Endothelial cell of umbilical vein (primary cell): ENCODE measurements around the gene MED13. TPM values are rescaled to one million over a fixed set of nuclear protein-coding genes. Genes with fewer than 3 reads are reported as not detected.
"Not testable (repeated sequence)": the region's sequence is repeated elsewhere in the genome, so short reads cannot be mapped to it uniquely, and the experiment has no call there.

Experiments used
- BruUV-seq: library from RNA; stranded (reverse); fragments of 400-500 nt; replicated peaks from 2 replicates; lab custom pipeline; 2021; lab: Mats Ljungman, UMichigan
- CTCF ChIA-PET: fragments of 300-600, 350-600 bp; sonication (Branson Sonifier 250); formaldehyde crosslinking; loops from one replicate; lab custom pipeline; 2021; ENCODE audit warnings: antibody characterized with exemption, inconsistent platforms; lab: Charles Lee
- POLR2A ChIA-PET: fragments of 300-600, 350-600 bp; sonication (Branson Sonifier 250); formaldehyde crosslinking; loops from one replicate; lab custom pipeline; 2021; ENCODE audit warnings: antibody characterized with exemption, inconsistent platforms; lab: Charles Lee
- DNase-seq: peaks from one replicate; pipeline ENCODE4 v3.0.0-alpha.2; 2011; ENCODE audit warnings: low read depth, low spot score
- FAIRE-seq: peaks from 2 replicates; lab custom pipeline; 2011; peaks lifted over from hg19 to GRCh38; lab: Jason Lieb, UNC
- H2AFZ ChIP-seq: 2 replicates; pipeline ENCODE4 v1.6.0; 2012; ENCODE audit warnings: low read depth, low read length, control low read depth, inconsistent platforms
- H3K27ac ChIP-seq: 2 replicates; pipeline ENCODE4 v1.5.1; 2011; ENCODE audit warnings: low read depth, mild to moderate bottlenecking, control low read depth, low read length, moderate library complexity; ENCODE audit not compliant: insufficient read depth
- H3K27me3 ChIP-seq, 2 experiments: 2 replicates each; pipeline versions ENCODE4 v1.6.0 to v1.6.1; 2011; ENCODE audit warnings: low read length in 2 of 2, mixed read lengths in 1 of 2; ENCODE audit not compliant: control insufficient read depth in 2 of 2, insufficient read depth in 2 of 2
- H3K36me3 ChIP-seq, 2 experiments: 2 replicates in 1 of 2; 3 replicates in 1 of 2; pipeline ENCODE4 v1.5.1; 2011; ENCODE audit warnings: low read length in 2 of 2, mild to moderate bottlenecking in 1 of 2, moderate library complexity in 1 of 2; ENCODE audit not compliant: control insufficient read depth in 2 of 2, insufficient read depth in 2 of 2; ENCODE audit errors: extremely low read depth in 1 of 2
- H3K4me1 ChIP-seq: 3 replicates; pipeline ENCODE4 v1.5.1; 2011; ENCODE audit warnings: mild to moderate bottlenecking, low read length; ENCODE audit not compliant: control insufficient read depth, insufficient read depth; ENCODE audit errors: extremely low read depth
- H3K4me2 ChIP-seq: 2 replicates; pipeline ENCODE4 v1.6.1; 2011; ENCODE audit warnings: low read length, control low read depth, mixed read lengths; ENCODE audit not compliant: insufficient read depth
- H3K4me3 ChIP-seq, 3 experiments: fragments of 200-600 bp in 1 of 3; sonication (generic), shearing (Covaris generic) in 1 of 3; replicated peaks in 1 of 3; 2 replicates each; pipeline ENCODE4 v1.5.1; 2011 to 2016; ENCODE audit warnings: control low read depth in 3 of 3, low read length in 3 of 3, mild to moderate bottlenecking in 2 of 3, inconsistent platforms in 1 of 3, low read depth in 1 of 3, moderate library complexity in 1 of 3; ENCODE audit not compliant: insufficient read depth in 1 of 3
- H3K79me2 ChIP-seq: 2 replicates; pipeline ENCODE4 v1.6.0; 2012; ENCODE audit warnings: low read length, inconsistent platforms; ENCODE audit not compliant: control insufficient read depth, insufficient read depth
- H3K9ac ChIP-seq: replicated peaks from 2 replicates; pipeline ENCODE3; 2011; ENCODE audit warnings: low read length, control low read depth; ENCODE audit not compliant: insufficient read depth; ENCODE audit errors: extremely low read depth
- H3K9me1 ChIP-seq: replicated peaks from 3 replicates; pipeline ENCODE4 v1.6.0; 2011; ENCODE audit warnings: mild to moderate bottlenecking, low read length; ENCODE audit not compliant: control insufficient read depth, insufficient read depth; ENCODE audit errors: extremely low read depth
- H3K9me3 ChIP-seq: replicated peaks from 2 replicates; pipeline ENCODE4 v1.5.1; 2012; ENCODE audit warnings: low read length, inconsistent platforms; ENCODE audit not compliant: control insufficient read depth, insufficient read depth
- H4K20me1 ChIP-seq: replicated peaks from 2 replicates; pipeline ENCODE3; 2011; ENCODE audit warnings: mild to moderate bottlenecking, low read length; ENCODE audit not compliant: control insufficient read depth, insufficient read depth; ENCODE audit errors: extremely low read depth
- CTCF ChIP-seq, 2 donors: IDR thresholded peaks; 1 replicate in 1 of 2; 2 replicates in 1 of 2; pipeline ENCODE4 v1.5.1; 2011; ENCODE audit warnings: low read length in 2 of 2, mild to moderate bottlenecking in 2 of 2, moderate library complexity in 2 of 2, control low read depth in 1 of 2, inconsistent platforms in 1 of 2, low read depth in 1 of 2; ENCODE audit not compliant: insufficient read depth in 1 of 2; ENCODE audit errors: extremely low read depth in 1 of 2
- FOS ChIP-seq: IDR thresholded peaks from 2 replicates; pipeline ENCODE4 v1.6.1; 2011; ENCODE audit warnings: mild to moderate bottlenecking, low read length, moderate library complexity, borderline replicate concordance; ENCODE audit not compliant: insufficient read depth
- GATA2 ChIP-seq: IDR thresholded peaks from 2 replicates; pipeline ENCODE4 v1.7.0; 2011; ENCODE audit warnings: low read depth, mild to moderate bottlenecking, moderate library complexity, mixed read lengths, low read length; ENCODE audit not compliant: insufficient read length, insufficient read depth
- JUN ChIP-seq: IDR thresholded peaks from 2 replicates; pipeline ENCODE4 v1.6.1; 2011; ENCODE audit warnings: borderline replicate concordance, low read depth; ENCODE audit not compliant: insufficient read length, insufficient read depth
- MAX ChIP-seq: IDR thresholded peaks from 2 replicates; pipeline ENCODE4 v1.6.1; 2011; ENCODE audit not compliant: insufficient read depth, insufficient read length
- MYC ChIP-seq: IDR thresholded peaks from one replicate; pipeline ENCODE4 v1.6.1; 2011; ENCODE audit warnings: mild to moderate bottlenecking, low read depth, low read length
- POLR2A ChIP-seq: IDR thresholded peaks from 2 replicates; pipeline ENCODE4 v1.6.1; 2012; ENCODE audit warnings: low read depth, mild to moderate bottlenecking, control low read depth, low read length
- dilution Hi-C: fragments of 300-500 bp; cut with MboI; formaldehyde crosslinking; loops from one replicate; pipeline ENCODE4 v1.15.0; 2019; ENCODE audit warnings: low sequenced_read_pairs; ENCODE audit not compliant: extremely low pct_ligation_motif_present
- intact Hi-C: fragments of 100-400 bp; cut with micrococcal nuclease; formaldehyde crosslinking; loops from one replicate; pipeline ENCODE4 v1.10.0; 2022
- polyA plus RNA-seq, 4 experiments: library from polyadenylated mRNA; depleted of rRNA in 3 of 4; stranded (reverse) in 3 of 4; unstranded in 1 of 4; fragments of >200 nt; gene quantifications; 2 replicates each; pipeline versions ENCODE4 v1.2.1 to v1.2.3, GENCODE V29; 2011 to 2012; ENCODE audit warnings: missing spikeins in 1 of 4
- total RNA-seq: library from RNA; stranded (reverse); gene quantifications from 2 replicates; pipeline ENCODE4 v1.2.3, GENCODE V29; 2021

Gene MED13
- total and polyA plus RNA-seq, 2 donors (not counting 3 experiments of a cell fraction or from before 2014, with no cell fraction given), result 11.6 to 49.6 TPM

- POLR2A ChIA-PET, result no interaction called here
Measured at GRCh38 chr17:62004388-62004787, 60.7 kb downstream of the MED13 start.

GRCh38 chr17:62003141-62003540 lies 61.9 kb downstream of the MED13 start:
- FAIRE-seq, BruUV-seq, H3K27me3 ChIP-seq, POLR2A ChIA-PET, H3K9me3 ChIP-seq, H4K20me1 ChIP-seq, H3K27ac ChIP-seq, H3K4me1 ChIP-seq, dilution Hi-C loops, H3K4me3 ChIP-seq, DNase-seq, CTCF ChIA-PET, H2AFZ ChIP-seq, H3K9ac ChIP-seq, H3K36me3 ChIP-seq, H3K4me2 ChIP-seq, intact Hi-C loops, H3K9me1 ChIP-seq: not testable (repeated sequence)
- H3K79me2 ChIP-seq, result peaks cover 49% of the 10 kb centered on the region

More at GRCh38 chr17:62004388-62004787, 60.7 kb downstream of the MED13 start:
- Histone ChIP-seq H3K9ac (no peak overlapping the region), H2AFZ (no peak overlapping the region), H3K36me3 (peaks cover 0 to 4% of the 10 kb centered on the region in 2 experiments), H3K4me2 (no peak overlapping the region), H3K27ac (no peak overlapping the region), H3K9me1 (no peaks in the 10 kb centered on the region), H3K4me3 (no peak overlapping the region), H4K20me1 (peaks cover 2% of the 10 kb centered on the region), H3K4me1 (no peaks in the 10 kb centered on the region), H3K27me3 (no peaks in the 10 kb centered on the region), H3K79me2 (peaks cover 49% of the 10 kb centered on the region), H3K9me3 (no peaks in the 10 kb centered on the region)
- TF ChIP-seq MAX, result no peak
- no peak for TF ChIP-seq FOS
- no peak for TF ChIP-seq JUN
- TF ChIP-seq GATA2, result no peak
- no peak for TF ChIP-seq POLR2A
- no peak for TF ChIP-seq CTCF (IDR thresholded peaks at IDR 0.05; ENCODE audit: extremely low read depth in 1 of 2, insufficient read depth in 1 of 2, low read depth in 1 of 2, low read length in 2 of 2)
- no peak for TF ChIP-seq MYC
- intact Hi-C loops, result no loop called here
- no peak for DNase-seq
- FAIRE-seq, result no peak
- dilution Hi-C loops, result no loop called here
- CTCF ChIA-PET, result interaction anchor here (0.6 to 0.9 kb wide), 2 partner anchors 9 to 209 kb away, joined by 3 to 4 read pairs; no protein-coding TSS in a partner anchor
- BruUV-seq, result no TSS peak
